Fibroblast of skin of scalp (primary cell): Measurements from ENCODE around the gene SOX18.

Experiments used
- DNase-seq: peaks from one replicate; pipeline ENCODE4 v3.0.0-alpha.2; 2013

Gene SOX18

GRCh38 chr20:64080013-64080812 is 30.8 kb upstream of the SOX18 start, which contains the start of gene OPRL1:
Gene OPRL1, plus strand, starts transcription at chr20:64080082. Its CDS starts 12,639 bp downstream, at chr20:64092721.
- DNase-seq = peak; percentile 9

DNA sequence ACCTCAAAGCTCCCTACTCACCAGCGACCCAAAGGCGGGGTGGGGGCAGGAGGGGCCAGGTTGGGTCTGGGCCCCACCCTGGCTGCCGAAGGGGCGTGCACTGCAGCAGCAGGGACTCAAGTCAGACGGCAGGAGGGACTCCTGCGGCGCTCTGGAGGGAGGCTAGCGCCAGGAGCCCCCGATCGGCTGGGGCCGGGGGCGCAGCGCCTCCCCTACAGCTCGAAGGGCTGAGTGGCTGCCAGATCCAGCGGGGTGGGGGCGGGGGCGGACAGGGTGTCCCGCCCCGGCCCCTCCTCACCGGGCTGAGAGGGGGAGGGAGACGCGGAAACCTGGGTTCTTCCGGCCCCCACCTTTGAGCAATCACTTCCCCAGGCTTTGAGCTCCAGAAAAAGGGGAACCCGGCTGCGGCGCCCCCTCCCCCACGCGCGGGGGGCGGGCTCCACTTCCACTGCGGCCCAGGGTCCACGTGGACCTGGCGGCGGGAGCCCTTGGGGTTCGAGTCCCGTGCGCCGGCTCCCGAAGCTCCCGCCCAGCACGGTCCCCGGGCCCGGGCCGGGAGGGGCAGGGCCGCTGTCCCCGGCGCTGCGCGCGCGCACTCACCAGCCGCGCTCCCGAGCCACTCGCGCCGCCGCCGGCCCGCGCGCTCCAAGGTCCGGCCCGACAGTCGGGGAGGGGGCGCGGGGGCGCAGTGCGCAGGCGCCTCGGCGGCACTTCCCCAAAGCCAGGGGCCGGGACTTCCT is 30.0 kb upstream of the SOX18 start, which contains the start of gene RGS19:
TSS of gene RGS19 (minus strand) at position 246 of the 740 bp plus-strand sequence. CDS start 2,632 bp downstream, outside the sequence.
- DNase-seq = peak; percentile 73

DNA sequence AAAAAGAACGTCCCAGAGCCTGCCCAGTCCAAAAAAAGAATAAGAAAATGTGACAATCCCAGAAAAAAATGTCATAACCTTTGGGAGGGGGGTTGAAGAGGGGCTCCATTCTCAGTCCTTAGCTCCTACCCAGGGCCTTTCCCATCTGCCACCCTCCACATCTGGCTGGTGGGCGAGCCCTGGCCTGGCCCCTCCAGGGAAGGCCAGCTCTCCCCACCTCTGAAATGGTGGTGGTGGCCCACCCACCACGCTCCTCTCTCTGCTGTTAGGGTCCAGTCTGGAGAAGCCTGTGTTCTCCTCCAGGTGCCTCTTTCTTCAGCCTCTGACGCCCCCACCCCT is 29.5 kb upstream of the SOX18 start:
- no peak for DNase-seq

DNA sequence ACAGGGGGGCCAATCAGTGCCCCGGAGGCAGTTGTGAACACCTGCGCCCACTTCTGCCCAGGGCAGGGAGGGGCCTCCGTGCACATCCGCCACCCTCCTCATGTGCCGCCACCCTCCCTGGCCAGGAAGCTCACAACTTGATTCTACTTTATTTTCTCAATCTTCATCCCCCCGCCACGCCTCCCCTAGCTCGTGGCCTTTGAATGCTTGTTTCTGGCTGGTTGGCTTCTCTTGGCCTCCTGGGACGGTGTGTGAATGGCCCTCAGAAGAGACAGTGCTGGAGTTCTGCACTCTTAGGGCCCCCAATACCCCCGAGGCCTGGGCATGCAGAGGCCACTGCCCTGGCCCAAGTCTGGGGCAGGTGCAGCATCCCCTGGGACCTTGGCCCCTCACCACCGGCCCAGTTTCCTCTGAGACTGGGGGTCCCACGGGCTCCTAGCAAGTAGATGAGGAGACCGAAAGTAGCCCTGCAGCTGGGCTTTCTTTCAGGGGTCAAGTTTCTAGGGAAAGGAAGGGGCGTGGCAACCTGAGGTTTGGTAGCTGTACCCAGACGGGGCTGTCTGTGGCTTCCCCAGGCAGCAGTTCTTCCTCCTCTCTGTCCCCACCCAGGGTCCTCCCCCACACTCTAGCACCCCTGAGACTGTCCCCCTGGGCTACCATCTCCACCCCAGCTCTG is 28.6 kb upstream of the SOX18 start:
- no peak for DNase-seq

DNA sequence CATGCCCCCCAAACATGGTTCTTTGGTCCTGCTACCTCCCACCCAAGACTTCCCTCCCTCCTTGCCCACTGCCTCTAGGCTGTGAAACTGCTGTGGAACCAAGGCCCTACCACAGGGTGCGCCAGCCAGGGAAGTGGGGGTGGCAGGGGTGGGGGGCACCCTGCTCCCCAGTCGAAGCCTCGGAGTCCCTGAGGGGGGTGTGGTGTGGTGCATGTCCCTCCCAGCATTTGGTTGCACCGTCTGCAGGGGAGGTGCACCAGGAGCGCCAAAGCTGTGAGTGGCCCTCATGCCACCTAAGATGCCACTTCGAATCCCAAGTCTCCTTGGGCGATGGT is 28.1 kb upstream of the SOX18 start:
- DNase-seq = no peak

- DNase-seq = no peak
These were observed 27.7 kb upstream of the SOX18 start for GRCh38 chr20:64077094-64077493.

DNA sequence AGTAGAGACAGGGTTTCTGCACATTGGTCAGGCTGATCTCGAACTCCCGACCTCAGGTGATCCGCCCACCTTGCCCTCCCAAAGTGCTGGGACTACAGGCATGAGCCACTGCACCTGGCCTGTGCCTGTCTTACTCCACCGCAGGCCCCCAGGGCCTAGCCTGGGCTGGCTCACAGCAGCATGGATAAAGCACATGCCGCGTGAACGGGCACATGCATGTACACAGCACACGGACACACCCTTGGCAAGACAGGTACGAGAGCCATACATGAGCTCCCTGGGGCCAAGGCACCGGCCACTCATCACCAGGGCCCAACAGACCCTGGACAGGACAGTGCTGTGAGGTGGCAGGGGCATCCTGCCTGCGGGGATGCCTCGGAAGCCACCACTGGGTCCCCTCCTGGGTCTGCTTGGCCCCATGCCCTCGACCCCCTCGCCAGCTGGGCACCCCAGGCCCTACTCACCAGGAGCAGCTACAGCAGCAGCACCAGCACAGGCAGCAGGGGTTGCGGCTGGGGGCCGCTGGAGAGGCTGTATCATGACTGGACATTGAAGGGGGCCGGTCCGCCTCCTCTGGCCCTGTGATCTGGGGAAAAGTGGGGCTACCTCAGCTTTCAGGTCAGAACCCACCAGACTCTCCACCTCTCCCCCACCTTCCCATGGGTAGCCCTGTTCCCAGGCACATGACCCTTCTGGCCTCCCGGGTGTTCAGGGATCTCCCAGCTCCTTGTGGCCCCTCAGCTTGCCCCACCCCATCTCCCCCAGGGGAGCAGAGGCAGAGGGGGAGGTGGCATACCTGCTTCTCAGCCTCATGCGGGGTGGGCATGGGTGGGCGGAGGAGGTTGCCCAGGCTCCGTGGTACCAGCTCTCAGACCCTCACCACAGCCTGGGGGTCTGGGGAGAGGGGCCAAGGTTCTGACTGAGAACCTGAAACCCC is 26.9 kb upstream of the SOX18 start:
- DNase-seq = no peak

GRCh38 chr20:64075556-64075955 is 26.1 kb upstream of the SOX18 start:
- DNase-seq = no peak

DNA sequence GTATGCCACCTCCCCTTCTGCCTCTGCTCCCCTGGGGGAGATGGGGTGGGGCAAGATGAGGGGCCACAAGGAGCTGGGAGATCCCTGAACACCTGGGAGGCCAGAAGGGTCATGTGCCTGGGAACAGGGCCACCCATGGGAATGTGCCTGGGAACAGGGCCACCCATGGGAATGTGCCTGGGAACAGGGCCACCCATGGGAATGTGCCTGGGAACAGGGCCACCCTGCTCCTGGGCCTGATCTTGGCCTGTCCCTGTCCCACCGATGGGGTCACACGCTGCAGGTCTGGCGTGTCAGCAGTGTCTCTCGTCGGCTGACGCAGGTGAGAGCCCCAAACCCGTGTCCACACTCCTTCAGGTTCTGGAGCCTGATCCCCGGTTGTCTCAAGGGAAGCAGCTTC is 25.5 kb upstream of the SOX18 start:
- DNase-seq = no peak

- no peak for DNase-seq
These were observed 24.8 kb upstream of the SOX18 start for GRCh38 chr20:64074184-64074789.

- DNase-seq = no peak
These were observed 24.2 kb upstream of the SOX18 start for GRCh38 chr20:64073476-64074183.

- no peak for DNase-seq
These were observed 23.1 kb upstream of the SOX18 start for GRCh38 chr20:64072498-64073063.

- DNase-seq = no peak
These were observed 22.2 kb upstream of the SOX18 start for GRCh38 chr20:64071341-64072332.

DNA sequence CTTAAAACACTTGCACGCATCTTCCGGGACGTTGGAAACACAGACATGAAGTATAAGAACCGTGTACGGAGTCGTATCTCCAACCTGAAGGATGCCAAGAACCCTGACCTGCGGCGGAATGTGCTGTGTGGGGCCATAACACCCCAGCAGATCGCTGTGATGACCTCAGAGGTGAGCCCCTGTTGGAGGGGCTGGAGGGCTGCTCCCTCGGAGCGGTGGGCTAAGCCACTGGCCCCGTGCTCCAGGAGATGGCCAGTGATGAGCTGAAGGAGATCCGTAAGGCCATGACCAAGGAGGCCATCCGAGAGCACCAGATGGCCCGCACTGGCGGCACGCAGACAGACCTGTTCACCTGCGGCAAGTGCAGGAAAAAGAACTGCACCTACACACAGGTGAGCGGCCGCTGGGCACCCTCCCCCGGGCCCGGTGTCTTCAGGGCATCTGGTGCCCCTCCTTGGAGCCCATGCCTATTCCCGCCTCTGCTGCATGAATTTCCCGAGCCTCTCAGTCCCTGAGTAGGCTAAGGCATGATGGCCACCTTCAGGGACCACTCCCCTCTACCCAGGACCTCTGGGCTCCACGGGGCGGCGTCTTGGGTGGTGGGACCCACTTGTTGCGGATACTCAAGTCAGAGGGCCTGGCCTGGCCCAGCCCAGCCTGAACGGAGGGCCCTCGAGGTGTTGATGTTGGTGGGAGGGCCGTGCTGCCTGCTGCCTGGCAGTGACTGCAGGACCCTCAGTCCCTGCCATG is 21.0 kb upstream of the SOX18 start:
- DNase-seq = no peak

DNA sequence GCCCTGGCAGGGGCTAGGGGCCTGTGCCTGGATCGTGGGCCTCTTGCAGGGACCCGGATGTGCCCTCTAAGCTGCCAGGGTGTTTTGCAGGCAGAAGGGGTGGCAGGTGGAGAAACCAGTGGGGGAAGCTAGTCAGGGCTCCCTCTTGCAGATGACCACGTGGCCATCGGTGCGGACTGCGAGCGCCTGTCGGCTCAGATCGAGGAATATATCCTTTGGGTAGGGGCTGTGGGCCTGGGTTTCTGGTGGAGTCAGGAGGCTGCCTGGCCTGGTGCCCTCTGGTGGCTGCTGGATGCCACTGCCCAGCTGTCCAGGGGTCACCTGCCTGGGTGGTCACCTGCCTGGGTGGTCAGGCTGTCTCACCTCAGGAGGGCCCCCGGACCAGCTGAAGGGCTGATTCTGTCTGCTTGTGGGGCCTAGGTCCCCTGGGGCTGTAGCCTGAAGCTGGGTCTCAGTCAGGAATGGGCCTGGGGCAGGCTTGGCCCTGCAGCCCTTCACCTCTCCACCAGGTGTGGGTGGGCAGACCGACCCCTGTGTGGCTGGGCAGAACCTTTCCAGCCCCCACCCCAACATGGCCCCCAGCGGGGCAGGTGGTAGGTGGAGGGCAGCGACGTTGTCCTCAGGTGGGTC is 20.3 kb upstream of the SOX18 start:
- no peak for DNase-seq

GRCh38 chr20:64069209-64069613 is 19.8 kb upstream of the SOX18 start:
- DNase-seq = no peak

- no peak for DNase-seq
These were observed 19.2 kb upstream of the SOX18 start for GRCh38 chr20:64068386-64069208.
